ENCODE results near the gene NPAS2.

Gene NPAS2

GRCh38 chr2:100819370-100820272, at the start of gene NPAS2:
Gene NPAS2, plus strand, starts transcription at chr2:100820139. Its CDS starts 84,616 bp downstream, at chr2:100904755.
- DNase-seq (ENCODE audit: low spot score), result peak; percentile 77

GRCh38 chr2:100771125-100771524, 48.8 kb upstream of the NPAS2 start:
- DNase-seq (ENCODE audit: low spot score), result no peak

GRCh38 chr2:100773538-100773937, 46.4 kb upstream of the NPAS2 start:
- no peak for DNase-seq (ENCODE audit: low spot score)

- no peak for DNase-seq (ENCODE audit: low spot score)
These were observed 43.5 kb upstream of the NPAS2 start for GRCh38 chr2:100776445-100776844.

- no peak for DNase-seq (ENCODE audit: low spot score)
These were observed 41.1 kb upstream of the NPAS2 start for GRCh38 chr2:100778637-100779450.

GRCh38 chr2:100779908-100780202, 40.1 kb upstream of the NPAS2 start:
- DNase-seq (ENCODE audit: low spot score), result no peak

- no peak for DNase-seq (ENCODE audit: low spot score)
These were observed 39.5 kb upstream of the NPAS2 start for GRCh38 chr2:100780203-100781008.

- no peak for DNase-seq (ENCODE audit: low spot score)
These were observed 39.0 kb upstream of the NPAS2 start for GRCh38 chr2:100781009-100781325.

GRCh38 chr2:100781523-100782379, 38.2 kb upstream of the NPAS2 start:
- DNase-seq (ENCODE audit: low spot score), result no peak

- DNase-seq (ENCODE audit: low spot score), result no peak
These were observed 37.5 kb upstream of the NPAS2 start for GRCh38 chr2:100782380-100782878.

- DNase-seq (ENCODE audit: low spot score), result no peak
These were observed 36.0 kb upstream of the NPAS2 start for GRCh38 chr2:100783987-100784386.

- DNase-seq (ENCODE audit: low spot score), result no peak
These were observed 35.3 kb upstream of the NPAS2 start for GRCh38 chr2:100784681-100785080.

- DNase-seq (ENCODE audit: low spot score), result no peak
These were observed 34.2 kb upstream of the NPAS2 start for GRCh38 chr2:100785626-100786296.

- DNase-seq (ENCODE audit: low spot score), result no peak
These were observed 33.7 kb upstream of the NPAS2 start for GRCh38 chr2:100786297-100786658.

- DNase-seq (ENCODE audit: low spot score), result no peak
These were observed 33.0 kb upstream of the NPAS2 start for GRCh38 chr2:100786985-100787384.

GRCh38 chr2:100789361-100789760, 30.6 kb upstream of the NPAS2 start:
- no peak for DNase-seq (ENCODE audit: low spot score)

GRCh38 chr2:100791294-100791935, 28.5 kb upstream of the NPAS2 start:
- DNase-seq (ENCODE audit: low spot score), result no peak

- DNase-seq (ENCODE audit: low spot score), result no peak
These were observed 28.0 kb upstream of the NPAS2 start for GRCh38 chr2:100791936-100792308.

- DNase-seq (ENCODE audit: low spot score), result no peak
These were observed 26.7 kb upstream of the NPAS2 start for GRCh38 chr2:100793220-100793619.

GRCh38 chr2:100793982-100794381, 26.0 kb upstream of the NPAS2 start:
- DNase-seq (ENCODE audit: low spot score), result peak; percentile 27

Data from iPS-NIHi11 (cell line).